NOMO-1 treated with dmso at 0.1 percent for 144 hours (cell line): ENCODE measurements around the gene STARD7.
"Not testable (repeated sequence)": the region's sequence is repeated elsewhere in the genome, so short reads cannot be mapped to it uniquely, and the experiment has no call there.

Experiments
- DNase-seq: peaks from one replicate; lab custom pipeline; 2025; ENCODE audit not compliant: unreplicated experiment; lab: John Stamatoyannopoulos, UW

The STARD7 gene

GRCh38 chr2:96164459-96165184 is 44.0 kb downstream of the STARD7 start:
- no peak for DNase-seq

DNA sequence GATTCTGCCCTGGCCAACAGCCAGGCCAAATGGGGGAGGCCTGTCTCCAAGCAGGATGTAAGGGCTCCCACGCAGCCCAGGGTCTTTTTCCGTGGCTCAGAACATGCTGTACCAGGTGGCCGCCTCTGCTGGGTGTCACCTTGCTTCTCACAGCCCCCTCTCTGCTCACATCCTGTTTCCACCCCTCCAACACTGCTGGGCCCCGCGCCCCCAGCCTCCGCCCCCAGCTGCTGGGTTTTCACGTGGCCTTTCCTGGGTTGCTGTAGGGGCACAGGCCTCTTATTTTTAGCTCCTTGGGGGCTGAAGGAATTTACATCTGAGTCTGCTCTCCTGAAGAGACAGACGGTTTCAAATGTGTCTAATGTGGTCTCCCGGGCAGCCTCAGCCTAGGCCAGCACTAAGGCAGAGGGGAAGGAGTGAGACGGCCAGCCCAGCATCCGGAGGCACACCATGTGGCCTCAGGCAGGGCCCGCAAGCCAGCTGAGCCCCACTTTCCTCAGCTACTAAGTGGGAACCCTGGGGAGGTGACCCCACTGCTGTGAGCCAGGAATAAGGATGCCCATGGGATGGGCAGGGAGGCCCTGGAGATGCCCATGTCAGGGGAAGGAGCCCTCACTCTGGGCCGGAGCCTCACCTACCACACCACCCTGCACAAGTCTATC is 44.7 kb downstream of the STARD7 start:
- DNase-seq: no peak

- DNase-seq: no peak
Observed at GRCh38 chr2:96163415-96163767, 45.2 kb downstream of the STARD7 start.

GRCh38 chr2:96161898-96162297 is 46.7 kb downstream of the STARD7 start:
- DNase-seq: no peak

GRCh38 chr2:96160366-96160765 is 48.3 kb downstream of the STARD7 start:
- DNase-seq: not testable (repeated sequence)

- no peak for DNase-seq
Observed at GRCh38 chr2:96159084-96159830, 49.4 kb downstream of the STARD7 start.

GRCh38 chr2:96158554-96158940 is 50.1 kb downstream of the STARD7 start:
- no peak for DNase-seq

DNA sequence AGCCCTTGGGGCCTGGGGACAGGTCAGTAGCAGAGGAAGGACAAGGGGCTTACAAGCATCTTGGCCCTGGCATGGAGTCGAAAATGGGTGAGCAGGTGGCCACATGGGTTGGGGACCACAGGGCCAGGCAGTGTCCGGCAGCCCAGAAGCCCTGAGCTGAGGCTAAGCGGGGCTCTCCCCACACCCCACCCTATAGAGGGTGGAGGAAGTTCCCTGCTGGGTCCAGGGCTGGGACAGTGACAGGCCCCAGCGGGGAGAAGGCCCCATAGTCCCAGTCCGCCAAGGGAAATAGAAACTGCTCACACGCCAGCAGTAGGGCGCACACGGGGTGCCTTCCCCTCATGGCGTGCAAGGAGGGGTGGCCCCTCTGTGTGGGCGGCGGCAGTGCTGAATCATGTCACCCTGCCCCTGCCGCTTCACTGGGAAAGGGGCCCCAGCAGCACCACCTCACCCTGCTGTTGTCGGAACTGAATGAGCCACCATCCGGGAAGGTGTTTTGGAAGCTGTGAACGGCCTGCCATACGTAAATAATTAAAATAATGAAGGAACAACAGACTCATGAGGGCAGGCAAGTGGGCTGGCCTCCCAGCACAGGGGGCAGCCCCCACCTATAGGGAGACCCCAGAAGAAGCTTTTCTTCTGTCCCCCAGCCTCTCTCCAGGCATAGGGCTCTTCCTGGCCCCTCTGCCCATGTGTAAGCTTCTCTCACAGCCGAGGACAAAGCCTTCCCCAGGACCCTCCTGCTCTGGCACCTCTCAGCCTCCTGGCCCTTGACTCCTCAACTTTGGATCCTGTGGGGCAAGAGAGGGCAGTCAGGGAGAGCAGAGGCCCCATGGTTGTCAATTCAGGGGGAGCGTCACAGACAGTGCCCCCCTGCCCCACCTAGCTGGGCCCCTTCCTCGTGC is 50.7 kb downstream of the STARD7 start:
- no peak for DNase-seq

GRCh38 chr2:96156926-96157648 is 51.5 kb downstream of the STARD7 start:
- no peak for DNase-seq

DNA sequence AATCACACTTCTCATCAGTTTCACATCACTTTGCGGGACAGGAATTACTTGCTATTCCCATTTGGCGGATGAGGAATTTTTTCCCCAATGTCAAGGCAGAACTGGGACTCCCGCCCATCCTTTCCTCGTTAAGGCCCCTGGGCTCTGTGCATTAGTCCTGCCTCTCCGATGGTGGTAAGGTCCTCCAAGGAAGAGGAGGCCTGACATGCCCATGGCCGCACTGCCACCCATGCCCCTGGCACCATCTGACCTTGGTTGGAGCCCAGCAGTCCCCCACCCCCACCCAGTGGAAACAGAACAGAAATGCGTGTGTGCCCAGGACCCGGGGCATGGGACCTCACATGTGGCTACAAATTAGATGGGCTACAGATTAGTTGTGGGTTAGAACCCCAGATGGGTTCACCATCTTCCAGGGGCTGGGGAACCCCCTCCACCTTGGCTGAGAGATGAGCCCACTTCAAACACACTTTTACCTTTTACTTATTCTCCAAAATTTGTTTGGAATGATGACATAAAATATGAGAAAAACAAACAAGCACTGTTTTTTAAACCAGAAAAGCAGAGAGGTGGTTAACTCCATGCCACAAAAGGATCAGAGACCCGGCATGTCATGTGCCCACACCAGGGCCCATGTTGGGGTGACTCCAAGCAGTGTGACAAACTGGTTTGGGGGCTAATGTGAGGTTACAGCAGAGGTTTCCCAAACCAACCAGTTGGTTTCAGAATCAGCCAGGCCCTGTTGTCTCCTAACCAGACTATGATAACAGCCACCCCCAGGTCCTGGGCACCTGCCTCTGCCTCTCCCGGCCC is 52.4 kb downstream of the STARD7 start:
- no peak for DNase-seq

DNA sequence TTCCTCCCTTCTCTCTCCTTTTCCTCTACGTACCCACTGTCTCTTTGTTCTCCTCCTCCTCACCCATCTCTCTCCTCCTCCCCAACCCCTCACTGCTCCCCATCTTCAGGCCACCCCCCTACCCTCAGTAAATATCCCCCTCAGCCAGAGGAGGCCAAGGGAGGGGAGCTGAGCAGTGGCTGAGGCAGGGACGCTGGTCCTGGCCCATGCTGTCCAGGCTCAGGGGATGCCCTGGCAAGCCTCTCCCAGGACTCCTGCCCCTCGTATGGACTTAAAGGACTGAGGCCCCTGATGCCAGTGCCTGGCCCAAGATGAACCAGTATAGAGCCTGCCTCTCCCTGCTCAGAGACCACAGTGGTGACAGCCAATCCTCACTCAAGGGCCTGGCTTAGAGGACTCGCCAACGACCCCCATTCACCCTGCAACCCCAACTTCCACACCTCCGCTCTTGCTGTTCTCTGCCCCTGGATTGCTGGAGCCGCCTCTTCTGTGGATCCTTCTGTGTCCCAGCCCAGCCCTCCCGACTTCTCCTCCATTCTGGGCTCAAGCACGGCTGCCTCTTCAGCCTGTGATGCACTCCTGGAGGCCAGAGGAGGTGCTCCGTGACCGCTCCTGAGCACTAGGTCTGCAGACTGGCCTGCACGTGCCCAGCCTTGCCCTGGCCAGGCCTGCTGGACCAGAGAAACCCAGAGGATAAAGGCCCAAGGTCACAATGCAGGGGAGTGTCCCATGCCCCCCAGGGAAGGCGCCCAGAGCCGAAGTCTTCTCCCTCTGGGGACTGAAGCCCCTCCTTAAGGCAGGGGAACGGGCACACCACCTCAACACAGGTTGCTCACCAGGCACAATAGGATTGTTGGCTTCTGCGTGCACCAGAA is 53.9 kb downstream of the STARD7 start:
- no peak for DNase-seq

- DNase-seq: no peak
Observed at GRCh38 chr2:96153991-96154431, 54.6 kb downstream of the STARD7 start.

DNA sequence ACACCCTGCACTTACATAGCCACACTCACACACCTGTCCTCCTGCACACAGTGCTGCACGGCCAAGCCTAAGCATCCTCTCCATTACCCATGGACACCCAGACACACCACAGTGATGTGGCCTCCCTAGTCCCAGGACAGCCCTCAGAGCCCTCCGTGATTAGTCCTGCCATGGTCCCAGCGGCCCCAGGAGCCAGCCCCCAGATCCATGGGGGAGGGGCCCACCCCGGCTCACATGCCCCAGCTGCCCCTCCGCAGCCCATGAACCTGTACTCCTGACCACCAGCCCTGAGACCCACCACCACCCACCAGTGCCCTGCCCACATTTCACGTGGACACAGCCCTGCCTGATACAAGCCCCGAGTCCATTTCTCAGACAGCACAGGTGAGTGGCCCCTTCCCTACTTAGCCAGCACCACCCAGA is 55.3 kb downstream of the STARD7 start:
- no peak for DNase-seq

- DNase-seq: no peak
Observed at GRCh38 chr2:96152304-96153161, 56.1 kb downstream of the STARD7 start.

DNA sequence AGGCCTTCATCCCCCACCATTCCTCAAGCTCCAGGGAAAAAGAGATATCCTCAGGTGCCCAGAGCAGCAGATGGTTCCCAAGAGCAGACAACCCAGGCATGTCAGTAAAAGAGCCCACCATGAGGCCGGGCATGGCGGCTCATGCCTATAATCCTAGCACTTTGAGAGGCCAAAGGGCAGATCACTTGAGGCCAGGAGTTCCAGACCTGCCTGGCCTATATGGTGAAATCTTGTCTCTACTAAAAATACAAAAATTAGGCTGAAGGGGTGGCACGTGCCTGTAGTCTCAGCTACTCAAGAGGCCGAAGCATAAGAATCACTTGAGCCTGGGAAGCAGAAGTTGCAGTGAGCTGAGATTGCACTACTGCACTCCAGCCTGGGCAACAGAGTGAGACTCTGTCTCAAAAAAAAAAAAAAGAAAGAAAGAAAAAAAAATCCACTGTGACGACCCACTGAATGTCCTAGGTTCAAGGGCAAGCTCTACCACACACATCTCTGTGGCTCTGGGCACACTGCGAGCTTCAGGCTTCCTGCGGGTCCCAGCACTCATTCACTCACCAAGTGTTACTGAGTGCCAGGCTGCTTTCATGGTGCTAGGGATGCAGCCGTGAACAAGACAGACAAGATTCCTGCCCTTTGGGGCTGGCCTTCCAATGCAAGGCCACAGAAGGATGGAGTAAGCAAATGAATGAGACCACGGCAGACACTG is 56.9 kb downstream of the STARD7 start:
- DNase-seq: no peak

DNA sequence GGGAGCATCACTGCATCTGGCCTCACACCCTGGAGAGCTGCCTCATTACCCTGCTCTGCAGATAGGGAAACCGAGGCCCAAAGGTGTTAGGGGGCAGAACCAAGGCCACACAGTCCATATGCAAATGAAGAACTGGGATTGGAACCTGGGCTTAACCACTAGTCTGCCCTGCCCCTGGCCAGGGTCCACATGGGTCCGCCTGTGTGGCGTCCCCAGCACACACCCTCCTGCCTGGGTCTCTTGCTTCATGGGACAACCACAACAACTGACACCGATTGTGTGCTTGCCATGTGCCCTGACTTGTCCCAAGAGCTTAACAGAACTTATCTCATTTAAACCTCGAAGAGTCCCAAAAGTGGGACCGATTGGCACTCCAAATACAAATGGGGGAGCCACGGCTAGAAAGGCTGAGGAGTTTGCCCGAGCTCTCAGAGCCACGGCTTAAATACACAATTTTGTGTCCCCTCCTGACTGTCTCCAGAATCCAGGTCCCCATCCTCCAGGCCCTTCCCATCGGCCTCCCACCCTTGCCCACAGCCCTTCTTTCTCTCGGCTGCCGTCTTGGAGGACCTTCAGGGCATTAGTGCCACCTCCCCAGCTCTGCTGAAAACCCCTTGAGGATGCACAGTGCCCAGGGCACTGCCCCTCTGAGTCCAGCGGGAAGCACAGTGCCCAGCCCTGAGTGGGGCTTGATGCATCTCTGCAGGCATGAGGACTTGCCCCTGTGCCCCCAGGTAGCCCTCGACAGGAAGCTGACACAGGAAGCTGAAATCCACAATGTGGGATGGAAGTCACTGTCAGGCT is 57.6 kb downstream of the STARD7 start:
- DNase-seq: no peak
